GM04504 (cell line): Measurements from ENCODE around the gene LARGE1.
A peak's percentile ranks its signal among the peaks of the same experiment; 100 is the strongest.

Experiments
- DNase-seq: peaks from one replicate; pipeline ENCODE4 v3.0.0-alpha.2; 2012; ENCODE audit warnings: low read depth

The LARGE1 gene

DNA sequence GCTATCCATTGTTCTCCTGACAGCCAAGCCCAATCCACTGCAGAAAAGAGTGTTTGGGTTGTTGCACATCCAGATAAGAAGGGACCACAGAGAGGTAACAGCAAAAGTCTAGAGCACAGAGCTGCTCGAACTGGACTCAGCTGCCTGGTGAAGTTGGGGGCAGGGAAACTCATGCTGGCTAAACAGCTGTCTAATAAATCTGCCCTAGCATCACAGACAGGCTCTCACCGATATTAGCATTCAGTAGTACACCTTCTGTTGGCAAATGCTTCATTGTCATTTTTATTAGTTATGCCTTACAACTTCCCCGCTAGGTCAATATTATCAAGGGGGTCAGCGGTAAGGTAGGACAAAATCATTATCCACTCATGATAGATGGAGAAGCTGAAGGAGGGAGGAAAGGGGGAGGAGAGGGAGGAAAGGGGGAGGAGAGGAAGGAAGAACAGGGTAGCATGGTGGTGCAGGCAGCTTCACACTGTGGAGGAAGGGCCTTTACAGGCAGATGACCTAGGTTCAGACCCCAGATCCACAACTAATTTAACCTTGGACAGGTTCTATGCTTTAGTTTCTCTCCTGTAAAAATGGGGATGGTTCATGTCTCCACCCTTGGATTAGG, 102.7 kb downstream of the LARGE1 start:
- no peak for DNase-seq

GRCh38 chr22:33812360-33812977, 107.8 kb downstream of the LARGE1 start:
- no peak for DNase-seq

GRCh38 chr22:33811686-33812085, 108.6 kb downstream of the LARGE1 start:
- DNase-seq = peak; percentile 72

DNA sequence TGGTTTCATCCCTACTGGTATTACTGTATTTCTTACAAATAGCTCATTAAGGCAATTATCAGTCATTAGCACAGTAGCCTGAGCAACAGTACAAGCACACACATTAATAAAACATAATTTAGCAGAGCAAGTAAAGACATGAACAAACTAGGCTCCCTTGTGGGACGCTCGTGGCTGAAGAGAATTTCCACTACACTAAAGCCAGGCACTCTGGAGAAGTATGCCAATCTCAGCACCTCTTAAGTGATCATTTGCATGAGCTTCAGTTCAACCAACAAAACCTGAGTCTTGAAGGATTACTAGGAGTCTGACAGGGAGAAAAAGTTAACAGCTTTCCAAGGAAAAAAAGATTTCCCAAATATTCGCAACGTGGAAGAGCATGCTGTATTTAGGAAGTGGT, 109.1 kb downstream of the LARGE1 start:
- DNase-seq = no peak

DNA sequence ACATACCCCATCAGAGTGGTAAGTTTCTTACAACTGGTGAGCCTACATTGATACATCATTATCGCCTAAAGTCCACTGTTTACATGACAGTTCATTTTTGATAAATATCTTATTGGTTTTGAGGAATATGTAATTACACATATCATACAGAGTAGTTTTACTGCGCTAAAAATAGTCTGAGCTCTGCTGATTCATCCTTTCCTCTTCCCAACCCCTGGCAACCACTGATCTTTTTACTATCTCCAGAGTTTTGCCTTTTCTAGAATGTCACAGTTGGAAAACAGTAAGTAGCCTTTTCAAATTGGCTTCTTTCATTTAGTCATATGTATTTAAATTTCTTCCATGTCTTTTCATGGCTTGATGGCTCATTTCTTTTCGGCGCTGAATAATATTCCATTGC, 112.8 kb downstream of the LARGE1 start:
- DNase-seq = peak; percentile 21

GRCh38 chr22:33806191-33806590, 114.1 kb downstream of the LARGE1 start:
- no peak for DNase-seq

DNA sequence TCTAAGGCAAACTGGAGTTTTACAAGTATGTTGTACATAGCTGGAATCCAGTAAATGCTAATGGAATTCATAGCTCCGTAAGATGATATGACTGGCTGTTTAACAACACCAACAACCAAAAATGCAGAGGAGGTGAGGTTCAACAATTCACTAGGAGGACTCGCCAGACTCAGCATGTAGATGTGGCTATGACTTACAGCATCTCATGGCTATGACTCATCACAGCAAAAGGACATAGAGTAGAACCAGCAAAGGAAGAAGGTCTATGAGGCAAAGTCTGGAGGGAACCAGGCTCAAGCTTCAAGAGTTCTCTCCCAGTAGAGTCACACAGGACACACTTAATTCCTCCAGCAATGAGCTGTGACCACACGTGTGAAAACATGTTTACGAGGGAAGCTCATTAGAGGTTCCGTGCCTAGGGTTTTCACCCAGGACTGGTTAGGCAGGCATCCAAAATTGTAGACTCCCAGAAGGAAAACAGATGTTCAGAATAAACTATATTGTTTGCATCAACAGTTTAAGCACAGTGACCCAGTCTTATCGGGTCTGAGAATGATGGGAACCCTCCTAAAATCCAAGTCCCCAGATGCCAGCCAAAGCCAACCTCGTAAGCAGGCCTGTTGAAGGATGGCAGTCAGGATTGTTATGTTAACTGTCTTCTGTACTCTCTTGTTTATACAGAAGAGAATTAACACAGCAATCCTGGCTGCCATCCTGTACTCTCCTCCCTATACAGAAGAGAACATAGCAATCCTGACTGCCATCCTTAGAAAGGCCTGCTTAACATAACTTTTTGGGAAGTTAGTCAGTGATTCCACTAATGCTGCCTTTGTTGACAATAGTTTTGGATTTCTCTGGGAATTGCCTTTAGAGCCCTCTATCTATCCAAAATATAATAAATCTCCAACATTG, 116.6 kb downstream of the LARGE1 start:
- DNase-seq = peak; percentile 83

DNA sequence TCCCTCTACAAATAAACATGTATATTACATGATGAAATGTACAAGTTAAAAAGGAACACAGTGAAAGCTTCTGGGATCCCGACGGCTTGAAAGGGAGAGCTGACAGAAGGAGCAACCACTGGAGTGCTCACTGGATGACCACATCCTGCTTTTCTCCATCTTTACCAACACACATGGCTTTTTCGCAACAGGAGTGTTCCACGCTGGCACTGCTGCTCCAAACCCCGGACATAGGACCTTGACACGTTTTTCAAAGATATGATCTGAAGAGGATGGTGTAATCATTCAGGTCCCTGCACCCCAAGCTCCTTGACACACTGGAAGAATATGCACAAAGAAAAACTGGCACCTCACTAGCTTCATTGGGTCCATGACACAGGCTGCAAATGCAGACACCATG, 121.9 kb downstream of the LARGE1 start:
- DNase-seq = no peak

DNA sequence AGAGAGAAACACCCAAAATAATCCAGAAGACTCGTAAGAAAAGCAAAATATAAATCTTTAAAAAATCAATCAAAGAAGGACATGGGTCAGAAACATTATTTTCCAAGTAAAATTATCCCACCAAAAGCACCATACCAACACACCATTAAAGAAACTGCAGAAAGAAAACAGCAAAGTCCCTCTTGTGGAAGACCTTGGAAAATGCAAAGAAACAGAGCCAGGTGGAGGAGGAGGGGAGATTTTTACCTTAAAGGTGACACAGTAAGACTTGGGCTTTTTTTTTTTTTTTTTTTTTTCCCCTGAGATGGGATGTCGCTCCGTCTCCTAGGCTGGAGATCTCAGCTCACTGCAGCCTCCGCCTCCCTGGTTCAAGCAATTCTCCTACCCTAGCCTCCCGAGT, 123.8 kb downstream of the LARGE1 start:
- no peak for DNase-seq

DNA sequence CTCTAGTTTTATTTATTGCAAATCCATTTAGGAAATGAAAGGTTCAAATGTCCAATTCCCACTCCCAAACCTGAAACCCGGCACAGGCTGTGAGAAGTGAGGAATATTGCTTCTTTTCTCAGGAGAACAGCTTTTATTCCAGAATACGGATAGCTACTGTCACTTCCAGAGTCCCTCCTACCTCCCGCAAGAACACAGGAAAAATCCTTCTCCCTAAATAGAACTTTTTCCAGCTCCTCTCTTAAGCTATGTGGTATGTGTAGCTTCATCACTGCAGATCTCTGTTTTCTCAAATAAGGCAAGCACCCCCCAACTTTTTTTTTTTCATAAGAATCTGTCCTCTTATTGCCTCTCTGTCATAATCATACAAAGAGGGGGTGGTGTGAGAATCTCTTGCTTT, 126.8 kb downstream of the LARGE1 start:
- DNase-seq = no peak

DNA sequence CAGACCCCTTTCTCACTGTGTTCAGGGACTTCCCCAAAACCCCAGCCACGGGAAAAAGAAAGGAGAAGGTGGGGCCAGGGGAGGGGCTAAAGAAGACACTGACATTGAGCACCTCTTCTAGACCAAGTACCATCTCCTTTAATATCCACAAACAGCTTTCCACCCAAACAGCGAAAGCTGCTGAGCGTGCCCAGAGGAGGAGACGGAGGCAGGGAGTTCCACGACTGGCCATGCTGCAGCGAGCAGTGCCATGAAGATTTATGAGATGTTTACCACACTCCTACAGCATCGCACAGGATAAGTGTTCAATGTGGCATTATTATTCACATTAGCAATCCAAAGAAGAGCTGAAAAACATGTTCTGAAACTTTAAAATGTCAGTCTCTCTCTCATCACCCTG, 127.4 kb downstream of the LARGE1 start:
- no peak for DNase-seq

- DNase-seq = no peak
These were observed 130.5 kb downstream of the LARGE1 start for GRCh38 chr22:33789690-33790253.

GRCh38 chr22:33788927-33789326, 131.3 kb downstream of the LARGE1 start:
- DNase-seq = no peak

- DNase-seq = no peak
These were observed 132.4 kb downstream of the LARGE1 start for GRCh38 chr22:33787645-33788456.

GRCh38 chr22:33786149-33786548, 134.1 kb downstream of the LARGE1 start:
- DNase-seq = no peak

DNA sequence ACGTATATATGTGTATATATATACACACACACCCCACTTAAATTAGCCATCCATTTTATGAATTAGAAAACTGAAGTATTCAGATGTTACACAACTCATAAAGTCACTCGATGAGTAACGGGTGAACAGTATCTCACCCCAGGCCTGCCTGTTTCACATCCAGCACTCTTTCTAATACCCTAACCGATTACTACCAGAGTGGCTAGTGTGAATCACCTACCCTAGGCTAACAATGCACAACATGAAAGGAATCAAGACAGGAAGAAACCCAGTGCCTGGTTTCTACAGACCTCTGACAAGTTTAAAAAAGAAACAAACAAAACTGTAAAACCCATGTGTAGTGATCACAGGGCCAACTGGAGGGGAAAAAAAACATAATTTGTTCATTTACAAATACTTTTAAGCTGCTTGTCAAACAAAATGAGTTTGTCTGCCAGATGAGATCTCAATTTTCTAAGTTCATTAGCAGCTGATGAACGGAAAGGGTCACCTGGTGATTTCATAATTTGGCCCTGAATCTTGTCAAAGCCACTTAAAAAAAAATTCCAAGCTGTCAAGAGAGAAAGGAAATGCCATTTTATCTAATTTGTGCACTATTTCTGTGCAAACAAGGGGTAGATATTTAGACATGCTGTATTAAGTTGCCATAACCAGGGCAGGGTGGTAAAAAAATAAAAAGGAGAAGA, 134.8 kb downstream of the LARGE1 start:
- peak; percentile 64 for DNase-seq

DNA sequence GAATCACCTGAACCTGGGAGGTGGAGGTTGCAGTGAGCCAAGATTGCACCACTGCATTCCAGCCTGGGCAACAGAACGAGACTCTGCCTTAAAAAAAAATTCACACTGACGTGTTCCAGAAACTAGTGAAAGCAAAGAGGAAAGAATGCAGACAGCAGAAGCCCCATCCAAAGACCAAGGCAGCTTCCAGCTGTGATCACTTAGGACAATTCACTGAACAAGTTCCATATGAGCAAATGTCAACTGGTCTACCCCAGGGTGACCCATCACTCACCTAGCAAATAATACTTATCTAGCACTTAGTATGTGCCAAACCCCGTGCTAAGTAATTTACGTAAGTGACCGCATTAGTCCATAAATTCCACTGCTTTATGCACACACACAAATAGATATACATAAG, 138.9 kb downstream of the LARGE1 start:
- DNase-seq = peak; percentile 26

DNA sequence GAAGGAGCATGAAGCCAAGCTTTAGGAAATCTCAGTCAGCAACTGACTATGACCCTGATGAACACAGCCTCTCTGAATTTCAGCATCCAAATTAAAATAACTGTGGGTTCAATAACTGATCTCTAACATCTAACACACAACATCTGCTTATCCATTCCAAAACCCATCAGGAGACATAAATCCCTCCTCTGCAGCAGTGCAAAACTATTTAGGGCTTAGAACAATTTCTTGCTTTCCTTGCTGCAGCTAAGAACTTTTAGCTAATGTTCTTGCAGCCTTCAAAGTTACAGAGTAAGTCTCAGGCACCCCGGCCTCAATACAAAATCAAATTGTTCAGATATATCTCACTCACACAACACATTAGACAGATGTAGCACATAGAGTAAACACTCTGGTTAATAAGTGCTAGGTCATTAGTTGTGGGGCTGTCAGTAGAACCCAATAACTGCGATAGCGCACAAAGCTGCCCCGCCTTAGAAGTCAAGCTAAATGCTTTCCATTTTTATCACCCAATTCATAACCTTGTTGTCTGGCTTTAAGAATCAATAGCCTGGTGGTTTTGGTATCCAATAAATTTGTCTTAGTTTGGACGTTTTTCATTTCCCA, 139.6 kb downstream of the LARGE1 start:
- no peak for DNase-seq

GRCh38 chr22:33779243-33779642, 141.0 kb downstream of the LARGE1 start:
- DNase-seq = no peak

GRCh38 chr22:33776491-33776890, 143.8 kb downstream of the LARGE1 start:
- no peak for DNase-seq

DNA sequence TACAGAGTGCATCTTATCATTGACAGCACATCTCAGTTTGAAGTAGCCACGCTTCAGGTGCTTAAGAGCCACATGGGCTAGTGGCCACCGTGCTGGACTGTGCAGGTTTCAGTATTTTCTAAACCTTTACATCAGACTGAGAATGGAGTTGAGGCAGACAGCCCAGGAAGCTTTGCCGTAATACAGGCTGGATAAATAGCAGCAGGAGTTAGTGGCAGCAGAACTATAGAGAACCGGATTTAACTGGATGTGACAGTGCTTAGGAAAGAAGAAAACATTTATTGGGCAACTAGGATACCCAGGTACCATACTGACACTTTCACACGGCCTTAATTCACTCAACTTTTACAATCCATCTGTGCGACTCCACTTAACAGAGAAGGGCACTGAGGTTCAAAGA, 145.5 kb downstream of the LARGE1 start:
- DNase-seq = no peak
